ENCODE measurements around the gene MBIP.

MBIP gene

DNA sequence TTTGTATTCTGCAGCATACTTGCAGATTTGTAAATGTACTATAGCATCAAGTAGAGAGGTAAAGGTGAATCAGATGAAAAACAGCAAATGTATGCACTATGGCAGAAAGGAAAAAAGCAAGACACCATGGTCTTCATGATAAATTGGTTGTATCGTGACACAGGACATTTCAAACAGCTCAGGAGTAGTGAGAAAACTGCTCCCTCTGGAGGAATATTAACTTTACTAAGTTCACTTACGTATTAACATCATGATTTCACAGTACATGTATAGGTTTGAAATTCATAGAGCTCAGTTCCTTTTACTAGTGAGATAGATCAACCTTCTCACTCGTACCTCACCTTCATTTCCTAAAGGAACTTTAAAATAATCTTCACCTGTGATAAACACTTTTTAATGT lies 6.5 kb downstream of the MBIP start:
- DNase-seq (ENCODE audit: low read depth, low spot score): no peak

DNA sequence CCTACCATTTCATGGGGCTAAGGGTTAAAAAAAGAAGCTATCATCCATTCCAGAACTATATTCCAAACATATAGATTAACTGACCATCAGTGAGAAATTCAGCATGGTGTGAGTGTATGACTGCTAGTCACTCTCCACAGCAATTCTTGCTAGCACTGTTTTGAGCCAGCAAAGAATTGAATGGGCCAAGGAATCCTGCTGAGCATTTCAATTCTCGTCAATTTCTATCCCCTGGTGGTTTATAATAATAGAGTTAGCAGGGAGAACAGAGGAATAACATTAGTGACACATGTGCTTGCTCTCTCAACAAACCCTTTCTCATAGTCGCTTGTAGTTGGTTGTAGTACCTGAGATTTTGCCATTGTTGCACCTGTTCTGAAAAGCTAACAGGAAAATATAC lies 7.2 kb downstream of the MBIP start:
- DNase-seq (ENCODE audit: low read depth, low spot score): no peak

DNA sequence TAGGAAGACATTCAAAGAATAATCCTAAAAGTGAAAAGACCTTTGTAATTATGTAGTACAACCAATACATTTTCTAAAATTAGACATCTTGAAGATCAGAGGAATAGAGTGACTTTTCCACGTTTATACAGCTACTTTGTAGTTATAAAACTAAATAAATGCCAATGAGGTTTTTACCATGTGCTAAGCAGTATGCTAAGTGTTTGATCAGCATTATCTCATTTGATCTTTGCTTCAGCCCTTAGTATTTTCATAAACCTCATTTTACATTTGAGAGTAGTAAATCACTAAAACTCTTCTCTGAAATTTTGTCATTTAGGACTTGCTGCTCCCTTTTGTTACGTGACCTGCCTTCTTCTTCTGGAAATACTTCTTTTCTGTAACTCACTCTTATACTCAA lies 13.6 kb downstream of the MBIP start:
- no peak for DNase-seq (ENCODE audit: low read depth, low spot score)

DNA sequence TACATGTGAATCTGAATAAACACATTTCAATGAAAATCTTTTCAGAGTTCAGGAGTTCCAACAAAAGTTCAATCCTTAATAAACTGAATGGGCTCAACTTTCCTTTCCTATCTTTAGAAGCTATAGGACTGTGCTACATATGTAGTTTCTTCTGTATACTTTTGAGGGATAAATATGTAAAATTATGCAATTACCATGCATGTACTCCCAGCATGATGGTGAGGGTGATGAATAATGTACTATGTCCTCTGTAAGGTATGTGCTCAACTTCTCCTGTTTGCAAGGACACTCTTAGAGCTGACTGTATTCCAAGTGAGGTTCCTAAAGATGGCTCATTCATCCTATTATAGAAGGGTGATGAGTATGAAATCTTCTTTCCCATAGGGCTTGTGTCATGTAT lies 15.5 kb downstream of the MBIP start:
- no peak for DNase-seq (ENCODE audit: low read depth, low spot score)

GRCh38 chr14:36303960-36304359 lies 16.5 kb downstream of the MBIP start:
- DNase-seq (ENCODE audit: low read depth, low spot score): no peak

DNA sequence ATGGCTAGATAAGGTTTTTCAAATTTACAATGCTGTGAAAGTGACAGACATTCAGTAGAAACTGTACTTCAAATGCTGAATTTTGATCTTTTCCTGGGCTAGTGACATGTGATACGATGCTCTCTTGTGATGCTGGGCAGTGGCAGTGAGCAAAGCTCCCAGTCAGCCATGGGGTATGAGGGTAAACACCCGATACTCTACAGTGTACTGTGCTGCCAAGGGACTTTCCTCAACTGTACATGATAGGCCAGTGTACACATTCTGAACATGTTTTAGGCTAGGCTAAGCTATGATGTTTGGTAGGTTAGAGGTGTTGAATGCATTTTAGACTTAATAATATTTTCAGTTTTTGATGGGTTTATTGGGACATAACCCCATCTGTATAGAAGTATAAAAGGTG lies 17.6 kb downstream of the MBIP start:
- DNase-seq (ENCODE audit: low read depth, low spot score): no peak

- no peak for DNase-seq (ENCODE audit: low read depth, low spot score)
Measured at GRCh38 chr14:36301159-36301558, 19.3 kb downstream of the MBIP start.

DNA sequence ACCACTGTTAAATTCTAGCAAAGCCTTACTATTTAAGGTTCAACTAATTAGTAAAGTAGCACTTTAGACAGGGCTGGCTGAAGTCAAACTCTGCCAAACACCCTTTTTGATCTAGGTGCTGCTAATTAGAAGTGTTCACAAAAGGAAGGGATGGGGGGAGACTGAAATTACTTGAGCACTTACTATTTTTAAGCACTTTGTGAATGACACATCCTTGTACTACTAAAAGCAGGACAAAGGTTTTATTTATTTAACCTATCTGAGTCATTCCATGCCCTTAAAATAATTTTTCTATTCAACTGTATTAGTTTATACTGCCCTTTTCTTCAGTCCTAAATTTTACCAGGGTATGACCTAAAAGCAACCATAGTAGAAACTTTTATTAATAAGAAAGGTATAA lies 20.1 kb downstream of the MBIP start:
- DNase-seq (ENCODE audit: low read depth, low spot score): no peak

GRCh38 chr14:36295642-36296627 lies 24.5 kb downstream of the MBIP start:
- DNase-seq (ENCODE audit: low read depth, low spot score): no peak

- no peak for DNase-seq (ENCODE audit: low read depth, low spot score)
Measured at GRCh38 chr14:36294543-36294942, 25.9 kb downstream of the MBIP start.

DNA sequence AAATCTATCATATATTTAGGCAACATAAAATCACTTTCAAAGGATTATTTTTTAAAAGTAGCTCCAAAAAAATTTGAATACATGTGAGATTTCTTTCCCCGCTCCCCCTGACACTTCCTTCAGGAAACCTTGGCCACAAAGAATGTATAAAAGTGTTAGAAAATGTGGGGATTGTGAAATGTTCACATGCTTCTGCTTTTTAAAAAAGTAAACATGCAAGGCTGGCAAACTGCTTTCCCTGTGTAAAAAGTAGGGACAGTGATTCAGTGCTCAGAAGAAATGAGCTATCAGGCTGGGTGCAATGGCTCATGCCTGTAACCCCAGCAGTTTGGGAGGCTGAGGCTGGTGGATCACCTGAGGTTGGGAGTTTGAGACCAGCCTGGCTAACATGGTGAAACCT lies 26.6 kb downstream of the MBIP start:
- no peak for DNase-seq (ENCODE audit: low read depth, low spot score)

- no peak for DNase-seq (ENCODE audit: low read depth, low spot score)
Measured at GRCh38 chr14:36289954-36290353, 30.5 kb downstream of the MBIP start.

- no peak for DNase-seq (ENCODE audit: low read depth, low spot score)
Measured at GRCh38 chr14:36288496-36288895, 31.9 kb downstream of the MBIP start.

DNA sequence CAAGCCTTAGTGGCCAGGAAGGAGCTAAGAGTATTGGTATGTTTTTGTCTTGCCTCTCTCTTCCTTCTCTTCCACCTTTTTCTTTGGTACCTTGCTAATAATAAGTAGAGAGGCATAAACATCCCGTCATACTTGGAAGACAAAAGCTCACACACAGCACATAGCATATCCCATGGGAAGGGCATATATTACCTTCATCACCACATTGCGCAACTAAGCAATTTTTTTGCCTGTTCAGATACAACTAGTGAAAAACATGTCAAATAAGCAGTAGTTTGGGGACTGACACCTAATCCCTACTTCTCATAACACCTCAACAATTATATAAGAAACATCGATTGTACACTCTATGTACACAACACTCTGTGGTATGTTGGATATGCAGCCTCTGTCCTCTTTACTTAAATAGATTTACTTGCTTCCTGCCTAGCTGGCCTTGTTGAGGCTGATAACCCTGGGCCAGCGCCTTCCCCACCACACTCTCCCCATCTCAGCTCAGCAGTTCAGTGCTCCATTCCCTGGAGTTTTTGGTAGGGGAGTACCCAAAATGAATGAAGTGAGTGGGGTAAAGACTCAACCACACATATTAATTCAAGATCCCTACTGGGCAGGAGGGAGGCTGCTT lies 35.4 kb downstream of the MBIP start:
- no peak for DNase-seq (ENCODE audit: low read depth, low spot score)

GRCh38 chr14:36281309-36281708 lies 39.1 kb downstream of the MBIP start:
- no peak for DNase-seq (ENCODE audit: low read depth, low spot score)

DNA sequence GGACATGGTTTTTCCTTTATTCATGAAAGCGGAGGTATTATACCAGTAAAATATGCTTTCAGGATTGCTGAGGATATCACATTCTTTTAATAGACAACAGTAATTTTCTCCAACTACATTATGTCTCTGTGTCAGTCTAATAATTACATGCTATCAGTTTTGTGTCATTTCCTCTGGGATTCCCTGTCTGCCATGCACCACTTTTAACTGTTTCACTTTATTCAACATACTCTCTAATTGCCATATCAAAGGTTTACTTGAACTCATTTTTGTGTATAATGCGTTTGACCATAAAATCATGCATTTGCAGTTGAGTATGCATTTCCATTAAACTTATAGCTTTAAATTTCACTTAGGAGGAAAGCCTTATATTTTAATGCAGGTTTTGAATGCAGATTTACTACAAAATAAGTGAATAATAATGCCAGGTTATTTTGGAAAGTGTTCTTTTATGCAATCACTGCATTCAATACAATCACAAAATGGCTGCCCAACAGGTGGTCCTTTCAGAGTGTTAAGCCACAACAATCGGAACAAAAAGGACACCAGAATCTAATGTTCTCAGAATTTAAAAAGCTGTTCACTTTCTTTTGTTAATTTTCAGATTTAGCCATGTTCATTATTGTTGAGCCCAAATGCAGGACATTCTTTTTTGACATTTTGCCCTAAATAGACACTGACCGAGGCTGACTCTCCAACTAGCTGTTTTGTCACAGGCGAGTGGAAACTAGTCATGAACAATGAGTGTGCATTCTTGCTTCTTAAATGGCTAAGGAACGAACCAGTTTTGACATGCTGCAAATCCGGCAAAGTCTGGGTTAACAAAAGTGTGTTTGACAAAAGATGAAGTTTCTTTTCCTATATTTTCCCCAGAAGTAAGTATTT lies 40.9 kb downstream of the MBIP start:
- no peak for DNase-seq (ENCODE audit: low read depth, low spot score)

GRCh38 chr14:36275741-36276140 lies 44.7 kb downstream of the MBIP start:
- DNase-seq (ENCODE audit: low read depth, low spot score): no peak

GRCh38 chr14:36271939-36272907 lies 48.2 kb downstream of the MBIP start:
- DNase-seq (ENCODE audit: low read depth, low spot score): no peak

- DNase-seq (ENCODE audit: low read depth, low spot score): no peak
Measured at GRCh38 chr14:36271222-36271621, 49.2 kb downstream of the MBIP start.

GRCh38 chr14:36270191-36270590 lies 50.2 kb downstream of the MBIP start:
- no peak for DNase-seq (ENCODE audit: low read depth, low spot score)

GRCh38 chr14:36268121-36268520 lies 52.3 kb downstream of the MBIP start:
- DNase-seq (ENCODE audit: low read depth, low spot score): no peak
